Left lung (tissue), 10 donors: ENCODE data around the gene RAB27A. TPM values are rescaled to one million over a fixed set of nuclear protein-coding genes. Genes with fewer than 3 reads are reported as not detected.

Experiments
- ATAC-seq: fragments of 200-7000 bp; cut with Tn5 transposase; one replicate; pipeline ENCODE4 v1.9.1; 2020; ENCODE audit warnings: moderate library complexity
- DNase-seq, 4 donors: peaks; one replicate each; pipeline ENCODE4 v3.0.0-alpha.2; 2013 to 2020
- H3K27ac ChIP-seq, 2 donors: fragments of 200-600 bp; sonication (generic) in 1 of 2; one replicate each; pipeline versions ENCODE4 v1.5.0 to v1.8.0; 2020 to 2021
- H3K27me3 ChIP-seq, 2 donors: fragments of 200-600 bp; sonication (generic) in 1 of 2; one replicate each; pipeline versions ENCODE4 v1.5.0 to v1.8.0; 2020 to 2021
- H3K36me3 ChIP-seq, 2 donors: fragments of 200-600 bp; sonication (generic) in 1 of 2; one replicate each; pipeline versions ENCODE4 v1.5.0 to v1.8.0; 2020 to 2021
- H3K4me1 ChIP-seq, 2 donors: fragments of 200-600 bp; one replicate each; pipeline ENCODE4 v1.8.0; 2021
- H3K4me3 ChIP-seq, 2 donors: fragments of 200-600 bp; sonication (generic) in 1 of 2; one replicate each; pipeline versions ENCODE4 v1.5.0 to v1.8.0; 2020 to 2021; ENCODE audit warnings: mild to moderate bottlenecking in 1 of 2
- H3K9me3 ChIP-seq, 2 donors: fragments of 200-600 bp; sonication (generic) in 1 of 2; one replicate each; pipeline versions ENCODE4 v1.5.0 to v1.8.0; 2020 to 2021
- CTCF ChIP-seq, 2 donors: fragments of 200-600 bp; sonication (generic) in 1 of 2; IDR thresholded peaks; one replicate each; pipeline versions ENCODE4 v1.5.0 to v1.8.0; 2021; ENCODE audit warnings: antibody characterized with exemption in 2 of 2
- intact Hi-C, 2 donors: fragments of 100-400 bp; cut with DNase I; formaldehyde crosslinking; loops; one replicate each; pipeline versions ENCODE4 v1.11.2 to v1.14.2; 2022
- polyA plus RNA-seq, 6 donors: library from polyadenylated mRNA; unstranded; fragments of 120-200 nt; gene quantifications; one replicate each; pipeline ENCODE4 v1.2.1, GENCODE V29; 2013; ENCODE audit not compliant: insufficient read length in 6 of 6
- total RNA-seq, 2 donors: library from RNA; stranded (reverse); fragmentation: NEBNext Ultra II Directional; extraction: Animal tissue kit (Norgen Biotek cat#: 25700); gene quantifications; one replicate each; pipeline ENCODE4 v1.2.1, GENCODE V29; 2021
- donor health status: DM: no; HTN: yes; CAD: no.
- donor health status: DM: no; HTN: no; CAD: no.

The RAB27A gene
- total and polyA plus RNA-seq, 8 donors: 29.6 to 85.7 (median 40.9) TPM

DNA sequence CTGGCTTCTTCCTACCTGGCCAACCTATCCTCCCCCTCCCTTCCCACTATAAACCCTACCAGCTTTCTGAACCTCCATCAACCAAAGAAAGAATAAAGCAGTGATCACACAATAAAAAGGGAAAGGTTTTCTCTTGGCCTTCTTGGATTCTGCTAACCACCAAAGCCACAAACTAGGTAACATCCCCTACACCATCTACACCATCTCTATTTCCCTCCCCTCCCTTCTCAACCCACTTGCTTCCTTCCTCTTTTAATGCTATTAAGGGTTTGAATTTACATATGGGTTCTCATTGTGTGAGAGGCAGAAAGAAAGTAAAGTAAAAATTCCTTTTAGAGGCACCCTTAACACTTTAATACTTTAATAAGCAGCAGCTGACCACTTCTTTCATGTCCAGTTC lies 67.0 kb downstream of the RAB27A start:
- H3K27ac ChIP-seq: peak overlapping the region; percentile 91 to 93
- no peaks in the 10 kb centered on the region for H3K9me3 ChIP-seq
- H3K36me3 ChIP-seq: peaks cover 0 to 26% of the 10 kb centered on the region in 2 donors
- no peak for TF ChIP-seq CTCF (IDR thresholded peaks at IDR 0.05)
- H3K27me3 ChIP-seq: no peaks in the 10 kb centered on the region
- ATAC-seq (no peak), DNase-seq (no peak)
- no peak overlapping the region for H3K4me3 ChIP-seq
- H3K4me1 ChIP-seq: peaks cover 19 to 82% of the 10 kb centered on the region in 2 donors
- intact Hi-C loops: no loop called here

DNA sequence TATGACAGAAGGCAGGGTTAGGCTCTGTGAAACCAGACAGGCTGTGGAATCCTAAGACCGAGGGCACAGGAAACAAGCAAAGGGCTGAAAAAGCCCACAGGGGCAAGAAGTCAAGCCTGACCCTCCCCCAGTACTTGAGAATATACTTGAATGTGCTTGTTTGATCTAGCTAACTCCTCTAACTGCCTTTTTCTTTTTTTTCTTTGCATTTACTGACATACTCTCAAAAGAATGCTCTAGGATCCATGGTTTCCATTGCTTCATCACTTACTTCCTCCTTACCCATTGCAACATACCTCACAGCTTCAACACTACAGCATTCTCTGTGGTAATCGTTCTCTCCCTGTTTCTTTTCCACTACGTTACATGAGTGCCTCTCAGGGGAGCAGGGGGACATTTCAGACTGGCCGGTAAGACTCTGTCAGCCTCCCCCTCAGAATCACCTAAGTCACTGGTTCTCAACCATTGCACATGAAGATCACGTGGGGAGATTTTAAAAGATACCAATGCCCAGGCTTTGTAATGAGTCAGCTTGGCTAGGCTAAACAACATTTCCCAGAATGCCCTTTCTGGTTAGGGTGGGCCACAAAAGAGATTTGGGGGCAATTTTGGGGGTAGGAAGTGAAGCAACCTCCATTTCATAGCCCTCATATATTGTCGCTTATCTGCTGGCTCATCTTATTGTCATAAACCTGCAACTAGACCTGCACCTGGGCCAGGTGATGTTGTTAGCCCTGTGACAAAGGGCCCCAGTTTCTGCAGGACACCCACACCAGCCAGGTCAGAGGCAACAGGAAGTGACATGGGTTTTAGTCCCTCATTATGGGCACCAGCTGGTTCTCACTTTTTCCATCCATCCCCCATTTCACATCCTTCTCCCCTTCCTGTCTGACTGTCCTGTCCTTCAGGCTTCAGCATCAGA lies 68.3 kb downstream of the RAB27A start:
- intact Hi-C loops: no loop called here
- TF ChIP-seq CTCF (IDR thresholded peaks at IDR 0.05): no peak
- Histone ChIP-seq H3K4me3 (no peak overlapping the region), H3K4me1 (peaks cover 19 to 87% of the 10 kb centered on the region in 2 donors), H3K9me3 (no peaks in the 10 kb centered on the region), H3K27ac (peak overlapping the region; percentile 91 to 93), H3K36me3 (peaks cover 0 to 13% of the 10 kb centered on the region in 2 donors), H3K27me3 (no peaks in the 10 kb centered on the region)
- peak; percentile 77 for ATAC-seq
- peak in 3 of 4 donors; percentile 43 to 92 (median 81) for DNase-seq

GRCh38 chr15:55220606-55221005 lies 69.0 kb downstream of the RAB27A start:
- intact Hi-C loops: no loop called here
- DNase-seq: peak in 1 of 4 donors; percentile 34
- peak overlapping the region; percentile 91 to 93 for H3K27ac ChIP-seq
- no peaks in the 10 kb centered on the region for H3K9me3 ChIP-seq
- H3K4me3 ChIP-seq: no peak overlapping the region
- no peaks in the 10 kb centered on the region for H3K27me3 ChIP-seq
- peaks cover 19 to 80% of the 10 kb centered on the region in 2 donors for H3K4me1 ChIP-seq
- peaks cover 0 to 6% of the 10 kb centered on the region in 2 donors for H3K36me3 ChIP-seq
- no peak for ATAC-seq
- no peak for TF ChIP-seq CTCF (IDR thresholded peaks at IDR 0.05)

DNA sequence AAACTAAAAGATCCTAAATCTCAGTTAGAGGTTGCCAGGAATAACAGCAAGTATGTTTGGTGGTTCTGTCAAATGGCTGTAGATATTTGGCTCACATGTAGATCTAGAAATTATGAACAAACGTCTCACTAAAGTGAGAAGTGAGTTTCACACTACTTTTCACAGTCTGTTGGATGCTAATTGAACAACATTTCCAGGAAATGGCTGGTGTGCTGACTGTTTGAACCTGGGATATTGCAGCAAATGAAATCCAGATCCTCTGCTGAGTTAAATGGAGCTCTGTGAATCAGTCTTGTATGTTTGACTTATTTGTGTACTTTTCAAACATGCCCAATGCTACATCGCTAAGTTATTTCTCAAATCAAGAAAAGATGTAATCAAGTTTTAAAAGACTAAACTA lies 71.6 kb downstream of the RAB27A start:
- DNase-seq (no peak), ATAC-seq (no peak)
- no peak for TF ChIP-seq CTCF (IDR thresholded peaks at IDR 0.05)
- Histone ChIP-seq H3K4me3 (no peak overlapping the region), H3K27me3 (no peaks in the 10 kb centered on the region), H3K27ac (peak overlapping the region; percentile 61 to 93), H3K4me1 (peaks cover 17 to 60% of the 10 kb centered on the region in 2 donors), H3K36me3 (no peaks in the 10 kb centered on the region), H3K9me3 (no peaks in the 10 kb centered on the region)
- intact Hi-C loops: loop anchor here in 1 of 2 donors (5.0 to 10.0 kb wide), 2 partner anchors 74 to 217 kb away; no protein-coding TSS in a partner anchor

GRCh38 chr15:55204464-55204863 lies 85.1 kb downstream of the RAB27A start:
- intact Hi-C loops: no loop called here
- TF ChIP-seq CTCF (IDR thresholded peaks at IDR 0.05): no peak
- Histone ChIP-seq H3K27me3 (no peaks in the 10 kb centered on the region), H3K4me1 (no peaks in the 10 kb centered on the region), H3K27ac (no peak overlapping the region), H3K4me3 (no peak overlapping the region), H3K36me3 (peaks cover 0 to 35% of the 10 kb centered on the region in 2 donors), H3K9me3 (no peaks in the 10 kb centered on the region)
- DNase-seq: no peak
- no peak for ATAC-seq
